ENCODE measurements around the gene RBFOX1. TPM values are rescaled to one million over a fixed set of nuclear protein-coding genes. Genes with fewer than 3 reads are reported as not detected.

The RBFOX1 gene
- total and polyA plus RNA-seq, 2 donors from 2014 or later = 0.24 to 0.66 TPM

DNA sequence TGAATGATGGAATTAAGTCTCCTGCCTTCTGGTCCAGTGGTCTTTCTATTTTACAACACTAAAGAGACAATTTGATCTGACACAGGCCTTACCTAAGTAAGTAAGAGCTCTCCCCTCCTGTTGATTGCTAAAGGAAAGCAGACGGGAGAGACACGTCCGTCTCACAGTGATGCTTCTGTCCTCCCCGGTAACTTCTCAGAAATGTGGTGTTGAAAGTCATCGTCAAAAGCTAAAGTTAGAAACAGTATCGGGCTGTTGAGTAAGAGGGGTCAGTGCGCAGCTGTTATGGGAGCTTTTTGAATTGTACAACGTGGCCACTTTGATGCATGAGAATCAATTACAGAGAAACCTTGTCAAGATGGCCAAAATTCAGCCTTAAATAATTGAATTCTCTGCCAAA is 1.9 kb upstream of the RBFOX1 start:
- TF ChIP-seq, protein P1, sequence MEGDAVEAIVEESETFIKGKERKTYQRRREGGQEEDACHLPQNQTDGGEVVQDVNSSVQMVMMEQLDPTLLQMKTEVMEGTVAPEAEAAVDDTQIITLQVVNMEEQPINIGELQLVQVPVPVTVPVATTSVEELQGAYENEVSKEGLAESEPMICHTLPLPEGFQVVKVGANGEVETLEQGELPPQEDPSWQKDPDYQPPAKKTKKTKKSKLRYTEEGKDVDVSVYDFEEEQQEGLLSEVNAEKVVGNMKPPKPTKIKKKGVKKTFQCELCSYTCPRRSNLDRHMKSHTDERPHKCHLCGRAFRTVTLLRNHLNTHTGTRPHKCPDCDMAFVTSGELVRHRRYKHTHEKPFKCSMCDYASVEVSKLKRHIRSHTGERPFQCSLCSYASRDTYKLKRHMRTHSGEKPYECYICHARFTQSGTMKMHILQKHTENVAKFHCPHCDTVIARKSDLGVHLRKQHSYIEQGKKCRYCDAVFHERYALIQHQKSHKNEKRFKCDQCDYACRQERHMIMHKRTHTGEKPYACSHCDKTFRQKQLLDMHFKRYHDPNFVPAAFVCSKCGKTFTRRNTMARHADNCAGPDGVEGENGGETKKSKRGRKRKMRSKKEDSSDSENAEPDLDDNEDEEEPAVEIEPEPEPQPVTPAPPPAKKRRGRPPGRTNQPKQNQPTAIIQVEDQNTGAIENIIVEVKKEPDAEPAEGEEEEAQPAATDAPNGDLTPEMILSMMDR (IDR thresholded peaks at IDR 0.05; ENCODE audit: borderline replicate concordance, extremely low read depth, insufficient read depth) = no peak
- no peaks in the 10 kb centered on the region for H3K4me1 ChIP-seq (ENCODE audit: control insufficient read depth in 2 of 3, insufficient read depth in 2 of 3, low read depth in 1 of 3, low read length in 3 of 3)
- H3K9ac ChIP-seq (ENCODE audit: low read length in 3 of 3) = no peak overlapping the region
- intact Hi-C loops (cut with DNase I) = no loop called here
- H3K36me3 ChIP-seq (ENCODE audit: control insufficient read depth in 2 of 3, insufficient read depth in 3 of 3, low read length in 3 of 3) = no peaks in the 10 kb centered on the region
- H3K27me3 ChIP-seq (ENCODE audit: control insufficient read depth, insufficient read depth, low read length) = no peaks in the 10 kb centered on the region
- H3K27ac ChIP-seq (ENCODE audit: low read depth in 2 of 2, low read length in 2 of 2) = no peak overlapping the region
- FAIRE-seq = no peak
- peak in 2 of 5 donors; percentile 21 to 27 for DNase-seq
- no peaks in the 10 kb centered on the region for H3K9me3 ChIP-seq (ENCODE audit: control insufficient read depth in 2 of 3, insufficient read depth in 1 of 3, low read length in 3 of 3)
- H3K4me3 ChIP-seq (ENCODE audit: low read length in 3 of 3) = no peak overlapping the region

DNA sequence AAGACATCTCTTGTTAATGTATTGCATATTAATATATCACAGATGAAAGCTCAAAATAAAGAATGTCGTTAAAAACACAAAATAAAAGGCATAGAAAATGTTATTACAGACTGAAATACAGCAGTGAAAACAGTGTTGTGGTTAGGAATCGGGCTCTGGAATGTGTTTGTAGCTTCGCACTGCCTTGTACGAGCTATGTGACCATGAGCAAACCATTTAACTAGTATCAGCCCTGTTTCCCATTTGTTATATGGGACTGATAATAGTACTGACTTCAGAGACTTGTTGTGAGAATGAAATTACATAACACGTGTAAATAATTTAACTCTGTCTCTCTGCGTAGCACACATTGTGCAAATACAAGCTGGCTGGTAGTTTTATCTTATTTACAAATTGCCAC is 648 bp upstream of the RBFOX1 start:
- Histone ChIP-seq H3K27me3 (ENCODE audit: control insufficient read depth, insufficient read depth, low read length) (no peaks in the 10 kb centered on the region), H3K9me3 (ENCODE audit: control insufficient read depth in 2 of 3, insufficient read depth in 1 of 3, low read length in 3 of 3) (no peaks in the 10 kb centered on the region), H3K4me3 (ENCODE audit: low read length in 3 of 3) (no peak overlapping the region), H3K4me1 (ENCODE audit: control insufficient read depth in 2 of 3, insufficient read depth in 2 of 3, low read depth in 1 of 3, low read length in 3 of 3) (no peaks in the 10 kb centered on the region), H3K36me3 (ENCODE audit: control insufficient read depth in 2 of 3, insufficient read depth in 3 of 3, low read length in 3 of 3) (no peaks in the 10 kb centered on the region), H3K27ac (ENCODE audit: low read depth in 2 of 2, low read length in 2 of 2) (no peak overlapping the region), H3K9ac (ENCODE audit: low read length in 3 of 3) (no peak overlapping the region)
- no peak for FAIRE-seq
- TF ChIP-seq, protein P1 (IDR thresholded peaks at IDR 0.05; ENCODE audit: borderline replicate concordance, extremely low read depth, insufficient read depth) = no peak
- intact Hi-C loops (cut with DNase I) = no loop called here
- no peak for DNase-seq

DNA sequence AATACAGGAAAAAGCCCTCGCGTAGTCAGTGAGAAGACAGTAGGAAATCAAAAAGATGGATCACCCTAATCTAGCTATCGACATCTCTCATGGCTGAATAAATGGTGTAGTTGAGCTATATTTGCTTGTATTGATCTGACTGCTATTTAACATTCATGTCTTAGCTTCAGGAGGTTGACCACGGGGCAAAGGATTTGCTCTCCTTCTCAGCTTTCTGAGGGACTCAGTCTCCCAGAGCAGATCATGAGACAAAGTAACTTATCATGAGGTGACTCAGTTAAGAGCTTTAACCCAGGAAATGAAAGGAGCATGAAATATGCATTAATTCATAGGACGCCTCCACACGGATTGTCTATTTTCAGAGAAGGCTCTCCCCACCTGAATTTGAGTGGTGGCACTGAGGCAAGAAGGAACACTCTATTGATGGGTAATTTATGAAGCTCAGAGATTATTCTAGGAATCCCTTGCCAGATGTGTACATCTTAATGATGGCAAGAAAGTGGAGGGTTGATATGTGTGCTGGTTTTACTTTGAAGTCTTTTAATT is 608 bp downstream of the RBFOX1 start:
- TF ChIP-seq, protein P1 (IDR thresholded peaks at IDR 0.05; ENCODE audit: borderline replicate concordance, extremely low read depth, insufficient read depth) = no peak
- no peak overlapping the region for H3K27ac ChIP-seq (ENCODE audit: low read depth in 2 of 2, low read length in 2 of 2)
- DNase-seq = no peak
- no peaks in the 10 kb centered on the region for H3K27me3 ChIP-seq (ENCODE audit: control insufficient read depth, insufficient read depth, low read length)
- H3K9me3 ChIP-seq (ENCODE audit: control insufficient read depth in 2 of 3, insufficient read depth in 1 of 3, low read length in 3 of 3) = no peaks in the 10 kb centered on the region
- no peak overlapping the region for H3K9ac ChIP-seq (ENCODE audit: low read length in 3 of 3)
- FAIRE-seq = no peak
- no peaks in the 10 kb centered on the region for H3K36me3 ChIP-seq (ENCODE audit: control insufficient read depth in 2 of 3, insufficient read depth in 3 of 3, low read length in 3 of 3)
- H3K4me3 ChIP-seq (ENCODE audit: low read length in 3 of 3) = no peak overlapping the region
- intact Hi-C loops (cut with DNase I) = no loop called here
- no peaks in the 10 kb centered on the region for H3K4me1 ChIP-seq (ENCODE audit: control insufficient read depth in 2 of 3, insufficient read depth in 2 of 3, low read depth in 1 of 3, low read length in 3 of 3)
